Neural progenitor cell (in vitro differentiated cells): ENCODE results near the gene MSTO1. TPM values are rescaled to one million over a fixed set of nuclear protein-coding genes. Genes with fewer than 3 reads are reported as not detected.

ENCODE experiments used
- DNase-seq: peaks from one replicate; pipeline ENCODE4 v3.0.0-alpha.2; 2016; ENCODE audit warnings: low spot score
- H2AFZ ChIP-seq: fragments of 200-600 bp; sonication (generic); replicated peaks from 2 replicates; pipeline ENCODE4 v1.6.1; 2016; ENCODE audit warnings: antibody characterized with exemption
- H3F3A ChIP-seq: fragments of 200-600 bp; sonication (generic); 2 replicates; pipeline ENCODE4 v1.6.1; 2016; ENCODE audit warnings: antibody characterized with exemption, low read depth
- H3K27ac ChIP-seq: fragments of 200-600 bp; sonication (generic); 2 replicates; pipeline ENCODE4 v1.5.1; 2016; ENCODE audit warnings: mild to moderate bottlenecking
- H3K27me3 ChIP-seq: fragments of 200-600 bp; sonication (generic); 2 replicates; pipeline ENCODE4 v1.6.1; 2016; ENCODE audit warnings: mild to moderate bottlenecking, moderate library complexity
- H3K36me3 ChIP-seq: fragments of 200-600 bp; sonication (generic); 2 replicates; pipeline ENCODE4 v1.5.1; 2016
- H3K4me1 ChIP-seq: fragments of 200-600 bp; sonication (generic); 2 replicates; pipeline ENCODE4 v1.6.1; 2016; ENCODE audit warnings: mixed run types
- H3K4me2 ChIP-seq: fragments of 200-600 bp; sonication (generic); 2 replicates; pipeline ENCODE4 v1.6.1; 2016
- H3K4me3 ChIP-seq: fragments of 200-600 bp; sonication (generic); 2 replicates; pipeline ENCODE4 v1.5.1; 2016
- H3K79me2 ChIP-seq: fragments of 200-600 bp; sonication (generic); 2 replicates; pipeline ENCODE4 v1.6.1; 2016; ENCODE audit warnings: low read depth
- H3K9ac ChIP-seq: fragments of 200-600 bp; sonication (generic); 2 replicates; pipeline ENCODE4 v1.6.1; 2016
- H3K9me3 ChIP-seq: fragments of 200-600 bp; sonication (generic); 2 replicates; pipeline ENCODE4 v1.5.1; 2016; ENCODE audit warnings: low read depth
- H4K20me1 ChIP-seq: fragments of 200-600 bp; sonication (generic); 2 replicates; pipeline ENCODE4 v1.6.1; 2016; ENCODE audit warnings: low read depth
- H3K27ac Mint-ChIP-seq: 3 replicates; pipeline ENCODE4 v1.8.0; 2021; ENCODE audit warnings: mixed read lengths
- H3K27me3 Mint-ChIP-seq: 2 replicates; pipeline ENCODE4 v1.8.0; 2022; ENCODE audit warnings: low read depth, mild to moderate bottlenecking, inconsistent platforms, moderate library complexity, mixed read lengths; ENCODE audit not compliant: insufficient read depth
- H3K36me3 Mint-ChIP-seq: 3 replicates; pipeline ENCODE4 v1.8.0; 2021; ENCODE audit warnings: mixed read lengths
- H3K4me1 Mint-ChIP-seq: 3 replicates; pipeline ENCODE4 v1.8.0; 2021; ENCODE audit warnings: mixed read lengths
- H3K4me3 Mint-ChIP-seq: 3 replicates; pipeline ENCODE4 v1.8.0; 2021; ENCODE audit warnings: mild to moderate bottlenecking, moderate library complexity, mixed read lengths
- H3K9me3 Mint-ChIP-seq: 3 replicates; pipeline ENCODE4 v1.8.0; 2020; ENCODE audit warnings: mixed read lengths
- EZH2 ChIP-seq: fragments of 200-600 bp; sonication (generic); IDR thresholded peaks from 2 replicates; pipeline ENCODE4 v1.6.1; 2017; ENCODE audit warnings: antibody characterized with exemption, mild to moderate bottlenecking, moderate library complexity
- EZH2phosphoT487 ChIP-seq: fragments of 200-600 bp; sonication (generic); IDR thresholded peaks from 2 replicates; pipeline ENCODE4 v1.6.1; 2017; ENCODE audit warnings: antibody characterized with exemption
- total RNA-seq: library from RNA; depleted of rRNA; stranded (reverse); fragments of >200 nt; gene quantifications from 2 replicates; pipeline ENCODE4 v1.2.3, GENCODE V29; 2015; ENCODE audit warnings: low replicate concordance
- TF ChIP-seq, protein P1 (sequence below): fragments of 200-600 bp; sonication (generic); IDR thresholded peaks from 2 replicates; pipeline ENCODE4 v1.5.1; 2017; ENCODE audit warnings: antibody characterized with exemption, mild to moderate bottlenecking

Gene MSTO1
- total RNA-seq, 1 donor from 2014 or later, result 36.6 TPM

DNA sequence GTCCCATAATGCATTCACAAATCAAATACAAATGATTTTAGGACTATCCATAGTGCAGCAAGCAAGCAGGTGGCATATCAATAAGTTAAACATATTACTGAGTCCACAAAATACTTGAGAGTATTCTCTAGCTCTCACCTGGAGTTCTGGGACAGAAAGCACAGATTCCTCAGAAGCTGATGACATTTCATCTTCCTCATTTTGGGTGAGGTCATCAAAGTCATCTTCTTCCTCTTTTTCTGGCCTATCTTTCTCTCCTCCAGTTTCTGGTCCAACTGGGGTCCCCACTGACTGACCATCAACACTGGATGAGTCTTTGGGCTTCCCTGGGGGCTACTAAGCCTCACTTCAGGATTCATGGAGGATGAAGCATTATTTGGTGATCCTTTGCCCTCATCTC lies 39.7 kb downstream of the MSTO1 start:
- no peak overlapping the region for H3K27ac Mint-ChIP-seq

DNA sequence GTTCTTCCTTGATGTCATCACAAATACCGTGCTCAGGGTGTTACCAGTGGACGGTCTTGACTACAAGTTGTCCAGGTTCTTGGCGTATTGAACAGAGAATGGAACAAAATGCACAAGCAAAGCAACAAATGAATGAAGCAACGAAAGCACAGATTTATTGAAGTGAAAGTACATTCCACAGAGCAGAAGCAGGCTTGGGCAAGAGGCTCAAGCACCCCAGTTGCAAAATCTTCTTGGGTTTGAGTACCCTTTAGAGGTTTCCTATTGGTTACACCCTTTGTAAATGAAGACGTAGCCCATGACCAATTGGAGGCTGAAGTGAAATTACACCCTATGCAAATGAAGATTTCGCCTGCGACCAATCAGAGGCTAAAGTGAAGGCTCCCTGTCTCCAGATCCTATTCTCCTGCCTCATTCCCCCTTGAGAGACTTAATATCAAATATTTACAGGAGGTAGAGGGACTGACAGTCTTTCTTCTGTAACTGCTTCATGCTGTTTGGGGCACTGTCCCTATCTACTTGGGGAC lies 40.3 kb downstream of the MSTO1 start:
- Histone ChIP-seq H3K27me3 (no peaks in the 10 kb centered on the region), H3K79me2 (no peaks in the 10 kb centered on the region), H3K4me1 (peaks cover 4% of the 10 kb centered on the region), H2AFZ (no peak overlapping the region), H3K9ac (no peak overlapping the region), H3K9me3 (no peaks in the 10 kb centered on the region), H3F3A (peaks cover 10% of the 10 kb centered on the region), H3K36me3 (no peaks in the 10 kb centered on the region), H3K4me3 (no peak overlapping the region), H4K20me1 (no peaks in the 10 kb centered on the region), H3K27ac (no peak overlapping the region), H3K4me2 (no peak overlapping the region)
- DNase-seq, result no peak
- Mint-ChIP-seq H3K36me3 (no peaks in the 10 kb centered on the region), H3K4me3 (no peak overlapping the region), H3K27me3 (peaks cover 3% of the 10 kb centered on the region), H3K4me1 (peaks cover 10% of the 10 kb centered on the region), H3K9me3 (no peaks in the 10 kb centered on the region), H3K27ac (no peak overlapping the region)
- no peak for TF ChIP-seq EZH2
- TF ChIP-seq, protein P1, sequence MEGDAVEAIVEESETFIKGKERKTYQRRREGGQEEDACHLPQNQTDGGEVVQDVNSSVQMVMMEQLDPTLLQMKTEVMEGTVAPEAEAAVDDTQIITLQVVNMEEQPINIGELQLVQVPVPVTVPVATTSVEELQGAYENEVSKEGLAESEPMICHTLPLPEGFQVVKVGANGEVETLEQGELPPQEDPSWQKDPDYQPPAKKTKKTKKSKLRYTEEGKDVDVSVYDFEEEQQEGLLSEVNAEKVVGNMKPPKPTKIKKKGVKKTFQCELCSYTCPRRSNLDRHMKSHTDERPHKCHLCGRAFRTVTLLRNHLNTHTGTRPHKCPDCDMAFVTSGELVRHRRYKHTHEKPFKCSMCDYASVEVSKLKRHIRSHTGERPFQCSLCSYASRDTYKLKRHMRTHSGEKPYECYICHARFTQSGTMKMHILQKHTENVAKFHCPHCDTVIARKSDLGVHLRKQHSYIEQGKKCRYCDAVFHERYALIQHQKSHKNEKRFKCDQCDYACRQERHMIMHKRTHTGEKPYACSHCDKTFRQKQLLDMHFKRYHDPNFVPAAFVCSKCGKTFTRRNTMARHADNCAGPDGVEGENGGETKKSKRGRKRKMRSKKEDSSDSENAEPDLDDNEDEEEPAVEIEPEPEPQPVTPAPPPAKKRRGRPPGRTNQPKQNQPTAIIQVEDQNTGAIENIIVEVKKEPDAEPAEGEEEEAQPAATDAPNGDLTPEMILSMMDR, result no peak
- TF ChIP-seq EZH2phosphoT487, result no peak

More for the DNA sequence above, 39.7 kb downstream of the MSTO1 start:
- H3K4me3 ChIP-seq, result no peak overlapping the region
- Mint-ChIP-seq H3K27me3 (peaks cover 3% of the 10 kb centered on the region), H3K9me3 (no peaks in the 10 kb centered on the region), H3K4me1 (peaks cover 11% of the 10 kb centered on the region), H3K4me3 (no peak overlapping the region), H3K36me3 (no peaks in the 10 kb centered on the region)
- no peaks in the 10 kb centered on the region for H4K20me1 ChIP-seq
- no peak overlapping the region for H2AFZ ChIP-seq
- H3K27ac ChIP-seq, result no peak overlapping the region
- peaks cover 4% of the 10 kb centered on the region for H3K4me1 ChIP-seq
- peaks cover 10% of the 10 kb centered on the region for H3F3A ChIP-seq
- H3K36me3 ChIP-seq, result no peaks in the 10 kb centered on the region
- H3K4me2 ChIP-seq, result no peak overlapping the region
- no peaks in the 10 kb centered on the region for H3K79me2 ChIP-seq
- H3K9ac ChIP-seq, result no peak overlapping the region
- TF ChIP-seq, protein P1, result no peak
- no peak for TF ChIP-seq EZH2phosphoT487
- TF ChIP-seq EZH2, result no peak
- H3K27me3 ChIP-seq, result no peaks in the 10 kb centered on the region
- DNase-seq, result no peak
- H3K9me3 ChIP-seq, result no peaks in the 10 kb centered on the region

DNA sequence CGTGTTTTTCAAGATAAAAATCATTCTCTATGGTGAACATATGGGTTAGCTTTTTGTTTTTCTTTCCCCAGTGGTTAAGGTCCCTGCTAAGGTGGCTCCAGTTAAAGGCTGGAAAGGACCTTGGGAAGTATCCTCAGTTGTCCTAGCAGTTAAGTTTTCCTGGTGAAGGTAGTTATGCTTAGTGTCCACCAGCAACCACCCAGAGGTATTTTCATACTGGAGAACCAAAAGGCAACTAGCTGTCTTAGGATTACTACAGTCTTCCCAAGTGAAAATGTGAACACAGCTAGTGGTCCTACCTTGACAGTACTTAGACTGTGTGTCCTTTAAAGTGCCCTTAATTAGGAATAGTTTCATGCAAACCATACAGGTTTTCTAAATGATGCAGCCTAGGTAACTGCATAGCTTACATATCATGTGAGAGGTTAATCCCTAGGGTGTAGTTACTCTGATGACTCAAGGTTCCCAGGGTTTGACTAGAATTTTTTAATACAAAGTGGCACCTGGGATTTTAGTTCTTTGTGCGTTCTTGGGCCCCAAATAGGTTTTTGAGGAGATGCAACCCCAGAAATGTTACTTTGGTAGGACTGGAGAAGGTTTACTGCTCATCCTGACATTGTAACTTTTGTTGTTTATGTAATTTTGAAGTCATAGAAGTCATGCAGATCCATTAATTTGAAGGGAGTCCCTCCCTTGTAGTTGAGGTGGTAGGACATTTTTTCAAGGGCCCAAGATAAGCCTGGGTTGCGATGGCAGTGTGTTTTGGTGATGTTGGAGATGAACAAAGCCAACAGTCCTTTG lies 42.0 kb downstream of the MSTO1 start:
- Mint-ChIP-seq H3K9me3 (no peaks in the 10 kb centered on the region), H3K27me3 (peaks cover 3% of the 10 kb centered on the region), H3K27ac (no peak overlapping the region), H3K36me3 (no peaks in the 10 kb centered on the region), H3K4me1 (peaks cover 7% of the 10 kb centered on the region), H3K4me3 (no peak overlapping the region)
- Histone ChIP-seq H3F3A (peaks cover 10% of the 10 kb centered on the region), H3K27me3 (no peaks in the 10 kb centered on the region), H3K4me1 (peaks cover 4% of the 10 kb centered on the region), H3K36me3 (no peaks in the 10 kb centered on the region), H3K9ac (no peak overlapping the region), H4K20me1 (no peaks in the 10 kb centered on the region), H2AFZ (no peak overlapping the region), H3K27ac (no peak overlapping the region), H3K9me3 (no peaks in the 10 kb centered on the region), H3K4me2 (no peak overlapping the region), H3K4me3 (no peak overlapping the region), H3K79me2 (no peaks in the 10 kb centered on the region)
- TF ChIP-seq EZH2 (no peak), EZH2phosphoT487 (no peak)
- TF ChIP-seq, protein P1, result no peak
- DNase-seq, result no peak
